HEK293 (cell line): ENCODE data around the gene SLITRK5.

Experiments used
- CTCF ChIA-PET: fragments of 350-600 bp; formaldehyde crosslinking; extraction: SDS; loops from one replicate; lab custom pipeline; 2021; ENCODE audit warnings: antibody characterized with exemption; lab: Yijun Ruan, JAX
- POLR2A ChIA-PET: fragments of 300-600 bp; formaldehyde crosslinking; extraction: SDS; loops from one replicate; lab custom pipeline; 2020; ENCODE audit warnings: antibody characterized with exemption, inconsistent platforms; lab: Yijun Ruan, JAX
- H3K27ac ChIP-seq: fragments of 200-500 bp; sonication (Bioruptor generic); 2 replicates; pipeline ENCODE4 v1.5.1; 2014; ENCODE audit warnings: low read depth, low read length, control low read depth, inconsistent platforms; ENCODE audit errors: extremely low read depth
- H3K36me3 ChIP-seq, 2 experiments: fragments of 200-500 bp in 1 of 2; sonication (Bioruptor generic) in 1 of 2; 1 replicate in 1 of 2; 2 replicates in 1 of 2; pipeline ENCODE4 v1.5.1; 2014 to 2017; ENCODE audit warnings: inconsistent platforms in 2 of 2, low read length in 2 of 2; ENCODE audit not compliant: control insufficient read depth in 2 of 2, insufficient read depth in 1 of 2
- H3K4me1 ChIP-seq: fragments of 200-500 bp; sonication (Bioruptor generic); 2 replicates; pipeline ENCODE4 v1.5.1; 2014; ENCODE audit warnings: mild to moderate bottlenecking, low read length, inconsistent platforms; ENCODE audit not compliant: control insufficient read depth, insufficient read depth
- H3K4me3 ChIP-seq: 2 replicates; pipeline ENCODE4 v1.5.1; 2011; ENCODE audit warnings: low read depth, mild to moderate bottlenecking, control low read depth, low read length, moderate library complexity
- H3K9me3 ChIP-seq: fragments of 200-500 bp; sonication (Bioruptor generic); 2 replicates; pipeline ENCODE4 v1.5.1; 2014; ENCODE audit warnings: low read depth, low read length, inconsistent platforms; ENCODE audit not compliant: control insufficient read depth, insufficient read depth
- BCL11A ChIP-seq: fragments of 450-650 bp; formaldehyde crosslinking; IDR thresholded peaks from 2 replicates; pipeline ENCODE4 v1.5.1; 2016; ENCODE audit warnings: low read depth, missing biosample characterization, missing genetic modification characterization
- BCL11B ChIP-seq: fragments of 450-650 bp; formaldehyde crosslinking; IDR thresholded peaks from 2 replicates; pipeline ENCODE4 v1.5.1; 2016; ENCODE audit warnings: low read depth, missing biosample characterization, missing genetic modification characterization
- GLI2 ChIP-seq: fragments of 450-650 bp; formaldehyde crosslinking; IDR thresholded peaks from 2 replicates; pipeline ENCODE4; 2017; ENCODE audit warnings: missing biosample characterization, missing genetic modification characterization, low read depth, borderline replicate concordance
- GLI4 ChIP-seq: fragments of 450-650 bp; formaldehyde crosslinking; IDR thresholded peaks from 2 replicates; pipeline ENCODE4 v1.5.1; 2016; ENCODE audit warnings: missing biosample characterization, missing genetic modification characterization
- KLF10 ChIP-seq: fragments of 450-650 bp; IDR thresholded peaks from 2 replicates; pipeline ENCODE4 v1.5.1; 2018; ENCODE audit warnings: missing biosample characterization, mild to moderate bottlenecking, missing genetic modification characterization
- PRDM1 ChIP-seq: fragments of 450-650 bp; formaldehyde crosslinking; IDR thresholded peaks from 2 replicates; pipeline ENCODE4; 2016; ENCODE audit warnings: missing biosample characterization, missing genetic modification characterization
- SCRT2 ChIP-seq: fragments of 450-650 bp; formaldehyde crosslinking; IDR thresholded peaks from 2 replicates; pipeline ENCODE4 v1.5.1; 2016; ENCODE audit warnings: missing biosample characterization, missing genetic modification characterization
- SP3 ChIP-seq: fragments of 450-650 bp; formaldehyde crosslinking; IDR thresholded peaks from 2 replicates; pipeline ENCODE4 v1.5.1; 2016; ENCODE audit warnings: missing biosample characterization, missing genetic modification characterization
- ZBTB17 ChIP-seq: fragments of 450-650 bp; formaldehyde crosslinking; IDR thresholded peaks from 2 replicates; pipeline ENCODE4 v1.5.1; 2016; ENCODE audit warnings: missing biosample characterization, missing genetic modification characterization
- ZBTB6 ChIP-seq: fragments of 450-650 bp; formaldehyde crosslinking; IDR thresholded peaks from 2 replicates; pipeline ENCODE4 v1.5.1; 2017; ENCODE audit warnings: missing biosample characterization, missing genetic modification characterization
- ZEB2 ChIP-seq: fragments of 450-650 bp; formaldehyde crosslinking; IDR thresholded peaks from 2 replicates; pipeline ENCODE4 v1.5.1; 2016; ENCODE audit warnings: missing biosample characterization, missing genetic modification characterization
- ZFP3 ChIP-seq: fragments of 450-650 bp; formaldehyde crosslinking; IDR thresholded peaks from 2 replicates; pipeline ENCODE4 v1.5.1; 2016; ENCODE audit warnings: low read depth, missing biosample characterization, missing genetic modification characterization
- ZNF10 ChIP-seq: fragments of 450-650 bp; formaldehyde crosslinking; IDR thresholded peaks from 2 replicates; pipeline ENCODE4 v1.5.1; 2017; ENCODE audit warnings: missing biosample characterization, missing genetic modification characterization
- ZNF132 ChIP-seq: fragments of 450-650 bp; formaldehyde crosslinking; IDR thresholded peaks from 2 replicates; pipeline ENCODE4 v1.5.1; 2017; ENCODE audit warnings: missing biosample characterization, missing genetic modification characterization, borderline replicate concordance
- ZNF155 ChIP-seq: fragments of 450-650 bp; formaldehyde crosslinking; IDR thresholded peaks from 2 replicates; pipeline ENCODE4 v1.5.1; 2016; ENCODE audit warnings: missing biosample characterization, missing genetic modification characterization
- ZNF19 ChIP-seq: fragments of 450-650 bp; formaldehyde crosslinking; IDR thresholded peaks from 2 replicates; pipeline ENCODE4; 2016; ENCODE audit warnings: missing biosample characterization, missing genetic modification characterization, low read depth
- ZNF202 ChIP-seq: fragments of 450-650 bp; formaldehyde crosslinking; IDR thresholded peaks from 2 replicates; pipeline ENCODE4 v1.5.1; 2016; ENCODE audit warnings: missing biosample characterization, missing genetic modification characterization, borderline replicate concordance
- ZNF221 ChIP-seq: fragments of 450-650 bp; formaldehyde crosslinking; IDR thresholded peaks from 2 replicates; pipeline ENCODE4 v1.5.1; 2017; ENCODE audit warnings: missing biosample characterization, missing genetic modification characterization, borderline replicate concordance
- ZNF350 ChIP-seq: fragments of 450-650 bp; formaldehyde crosslinking; IDR thresholded peaks from 2 replicates; pipeline ENCODE4 v1.5.0; 2017; ENCODE audit warnings: missing biosample characterization, mild to moderate bottlenecking, missing genetic modification characterization
- ZNF426 ChIP-seq: fragments of 450-650 bp; formaldehyde crosslinking; IDR thresholded peaks from 2 replicates; pipeline ENCODE4 v1.5.1; 2017; ENCODE audit warnings: missing biosample characterization, missing genetic modification characterization, mild to moderate bottlenecking, inconsistent platforms, moderate library complexity
- ZNF473 ChIP-seq: fragments of 450-650 bp; formaldehyde crosslinking; IDR thresholded peaks from 2 replicates; pipeline ENCODE4 v1.5.1; 2017; ENCODE audit warnings: missing biosample characterization, missing genetic modification characterization
- ZNF48 ChIP-seq: fragments of 450-650 bp; formaldehyde crosslinking; IDR thresholded peaks from 2 replicates; pipeline ENCODE4 v1.5.1; 2016; ENCODE audit warnings: missing biosample characterization, missing genetic modification characterization
- ZNF518A ChIP-seq: fragments of 450-650 bp; formaldehyde crosslinking; conservative IDR thresholded peaks from 2 replicates; pipeline ENCODE4 v1.5.1; 2016; ENCODE audit warnings: low read depth, missing biosample characterization, missing genetic modification characterization
- ZNF558 ChIP-seq: fragments of 450-650 bp; formaldehyde crosslinking; IDR thresholded peaks from 2 replicates; pipeline ENCODE4 v1.5.1; 2016; ENCODE audit warnings: missing biosample characterization, missing genetic modification characterization
- ZNF561 ChIP-seq: fragments of 450-650 bp; IDR thresholded peaks from 2 replicates; pipeline ENCODE4 v1.5.1; 2018; ENCODE audit warnings: missing biosample characterization, missing genetic modification characterization, borderline replicate concordance
- ZNF596 ChIP-seq: fragments of 450-650 bp; IDR thresholded peaks from 2 replicates; pipeline ENCODE4 v1.5.0; 2018; ENCODE audit warnings: missing biosample characterization, mild to moderate bottlenecking, missing genetic modification characterization, moderate library complexity
- ZNF629 ChIP-seq: fragments of 450-650 bp; formaldehyde crosslinking; IDR thresholded peaks from 2 replicates; pipeline ENCODE4 v1.5.1; 2017; ENCODE audit warnings: missing biosample characterization, missing genetic modification characterization
- ZNF639 ChIP-seq: fragments of 450-650 bp; formaldehyde crosslinking; IDR thresholded peaks from 2 replicates; pipeline ENCODE4 v1.5.1; 2016; ENCODE audit warnings: missing biosample characterization, missing genetic modification characterization
- ZNF658 ChIP-seq: fragments of 450-650 bp; formaldehyde crosslinking; IDR thresholded peaks from 2 replicates; pipeline ENCODE4; 2016; ENCODE audit warnings: missing biosample characterization, missing genetic modification characterization
- ZNF76 ChIP-seq: fragments of 450-650 bp; formaldehyde crosslinking; IDR thresholded peaks from 2 replicates; pipeline ENCODE4; 2016; ENCODE audit warnings: low read depth, missing biosample characterization, missing genetic modification characterization, borderline replicate concordance
- ZNF785 ChIP-seq: fragments of 450-650 bp; formaldehyde crosslinking; IDR thresholded peaks from 2 replicates; pipeline ENCODE4 v1.5.1; 2016; ENCODE audit warnings: missing biosample characterization, missing genetic modification characterization
- ZXDB ChIP-seq: fragments of 450-650 bp; formaldehyde crosslinking; IDR thresholded peaks from 2 replicates; pipeline ENCODE4 v1.5.1; 2016; ENCODE audit warnings: missing biosample characterization, missing genetic modification characterization

The SLITRK5 gene

GRCh38 chr13:87671031-87671752 is at the start of gene SLITRK5 (continued):
- TF ChIP-seq GLI4: no peak
- TF ChIP-seq ZNF639 (tag by site-specific recombination): peak; percentile 31; the same call in 1 of the 2 replicates
- TF ChIP-seq ZNF596 (tag by site-specific recombination): no peak
- TF ChIP-seq ZNF19: no peak
- TF ChIP-seq ZNF785 (tag by site-specific recombination): no peak
- TF ChIP-seq SCRT2 (tag by site-specific recombination): 0 out of 2 replicates have a peak, but pooled peaks have one; percentile 27
- TF ChIP-seq ZNF658: no peak
- no peak for TF ChIP-seq SP3
- no peak for TF ChIP-seq BCL11A (tag by site-specific recombination)
- TF ChIP-seq ZNF48 (tag by site-specific recombination): no peak
- TF ChIP-seq ZBTB17 (tag by site-specific recombination): peak; percentile 87
- no peak for TF ChIP-seq KLF10 (tag by site-specific recombination)
- no peak for TF ChIP-seq ZNF155 (tag by site-specific recombination)
- TF ChIP-seq ZNF10 (tag by site-specific recombination): no peak
- no peak for TF ChIP-seq ZNF473
- peak; percentile 50 for TF ChIP-seq ZNF76 (tag by site-specific recombination)
- TF ChIP-seq ZNF629 (tag by site-specific recombination): no peak; the same call in 1 of the 2 replicates
- no peak for TF ChIP-seq ZNF202 (tag by site-specific recombination)
- TF ChIP-seq ZBTB6 (tag by site-specific recombination): no peak
- TF ChIP-seq ZNF350 (tag by site-specific recombination): no peak
- no peak for TF ChIP-seq ZXDB (tag by site-specific recombination)
- no peak for TF ChIP-seq ZNF132
- 0 out of 2 replicates have a peak, but pooled peaks have one; percentile 25 for TF ChIP-seq ZNF561 (tag by site-specific recombination)
- TF ChIP-seq ZFP3 (tag by site-specific recombination): no peak
- no peak; the same call in 1 of the 2 replicates for TF ChIP-seq ZNF558 (tag by site-specific recombination)
- TF ChIP-seq PRDM1 (tag by site-specific recombination): peak; percentile 54
- no peak for TF ChIP-seq ZNF221
- no peak for TF ChIP-seq ZNF426 (tag by site-specific recombination)

GRCh38 chr13:87622971-87623370 is 48.2 kb upstream of the SLITRK5 start:
- Histone ChIP-seq H3K4me3 (no peak overlapping the region), H3K9me3 (no peaks in the 10 kb centered on the region), H3K27ac (no peak overlapping the region), H3K36me3 (no peaks in the 10 kb centered on the region), H3K4me1 (no peaks in the 10 kb centered on the region)
- ChIA-PET POLR2A (no interaction called here), CTCF (no interaction called here)
- TF ChIP-seq GLI2 (tag by site-specific recombination): no peak
- TF ChIP-seq BCL11B (tag by site-specific recombination): no peak
- TF ChIP-seq ZEB2 (tag by site-specific recombination): no peak
- no peak for TF ChIP-seq ZNF518A
- TF ChIP-seq ZNF596 (tag by site-specific recombination): no peak
